HG03108 (cell line): Measurements from ENCODE around the gene GFER.

Experiments
- ATAC-seq: cut with Tn5 transposase; IDR thresholded peaks from one replicate; pipeline ENCODE4 v1.9.1; 2021; ENCODE audit warnings: moderate library complexity; ENCODE audit not compliant: unreplicated experiment

Gene GFER

GRCh38 chr16:1990351-1991134, 6.5 kb downstream of the GFER start:
- ATAC-seq = no peak

GRCh38 chr16:1991135-1991551, 7.2 kb downstream of the GFER start:
- ATAC-seq = no peak

GRCh38 chr16:1991588-1991947, 7.6 kb downstream of the GFER start:
- ATAC-seq = no peak

GRCh38 chr16:1991948-1992703, 8.1 kb downstream of the GFER start:
- ATAC-seq = peak; percentile 42

GRCh38 chr16:1992704-1993317, 8.8 kb downstream of the GFER start:
- no peak for ATAC-seq

GRCh38 chr16:1993731-1994131, 9.7 kb downstream of the GFER start:
- no peak for ATAC-seq

- ATAC-seq = no peak
Observed at GRCh38 chr16:1997494-1998359, 13.7 kb downstream of the GFER start.

GRCh38 chr16:1998360-1998835, 14.4 kb downstream of the GFER start:
- no peak for ATAC-seq

- ATAC-seq = no peak
Observed at GRCh38 chr16:1998852-1999801, 15.1 kb downstream of the GFER start.

- no peak for ATAC-seq
Observed at GRCh38 chr16:1999866-2000514, 16.0 kb downstream of the GFER start.

- no peak for ATAC-seq
Observed at GRCh38 chr16:2001035-2001434, 17.0 kb downstream of the GFER start.

- ATAC-seq = no peak
Observed at GRCh38 chr16:2001456-2002355, 17.7 kb downstream of the GFER start.

- ATAC-seq = no peak
Observed at GRCh38 chr16:2002406-2003230, 18.6 kb downstream of the GFER start.

- no peak for ATAC-seq
Observed at GRCh38 chr16:2003231-2003826, 19.3 kb downstream of the GFER start.

GRCh38 chr16:2003827-2004641, 20.0 kb downstream of the GFER start:
- ATAC-seq = peak; percentile 58
